Panc1 (cell line): ENCODE measurements around the gene SHISAL1. TPM values are rescaled to one million over a fixed set of nuclear protein-coding genes. Genes with fewer than 3 reads are reported as not detected.

ENCODE experiments used
- ATAC-seq: fragments of 200-7000 bp; cut with Tn5 transposase; 2 replicates; pipeline ENCODE4 v1.9.1; 2020; ENCODE audit warnings: mild to moderate bottlenecking, moderate library complexity
- BruUV-seq: library from RNA; stranded (reverse); fragments of 400-500 nt; replicated peaks from 2 replicates; lab custom pipeline; 2021; lab: Mats Ljungman, UMichigan
- CTCF ChIA-PET: fragments of 300-600 bp; sonication (Branson Sonifier 250); formaldehyde crosslinking; loops from one replicate; lab custom pipeline; 2022; ENCODE audit warnings: antibody characterized with exemption; lab: Charles Lee
- POLR2A ChIA-PET: fragments of 300-600 bp; sonication (Branson Sonifier 250); formaldehyde crosslinking; loops from one replicate; lab custom pipeline; 2022; ENCODE audit warnings: antibody characterized with exemption; lab: Charles Lee
- DNase-seq: peaks from one replicate; pipeline ENCODE4 v3.0.0-alpha.2; 2010; ENCODE audit warnings: low read depth, low spot score
- H3K27ac ChIP-seq: 2 replicates; pipeline ENCODE4 v1.5.1; 2011; ENCODE audit warnings: mild to moderate bottlenecking, low read length, inconsistent platforms
- H3K27me3 ChIP-seq: fragments of 200-500 bp; sonication (Bioruptor generic); 2 replicates; pipeline ENCODE4 v1.6.0; 2014; ENCODE audit warnings: low read length, inconsistent platforms; ENCODE audit not compliant: control insufficient read depth, insufficient read depth
- H3K36me3 ChIP-seq: fragments of 200-500 bp; sonication (Bioruptor generic); 2 replicates; pipeline ENCODE4 v1.5.1; 2014; ENCODE audit warnings: inconsistent platforms, mild to moderate bottlenecking, low read length, moderate library complexity; ENCODE audit not compliant: control insufficient read depth, insufficient read depth
- H3K4me1 ChIP-seq: 2 replicates; pipeline ENCODE4 v1.5.1; 2011; ENCODE audit warnings: inconsistent platforms, mild to moderate bottlenecking, low read length, moderate library complexity; ENCODE audit not compliant: control insufficient read depth, insufficient read depth
- H3K4me3 ChIP-seq, 2 experiments: 2 replicates each; pipeline ENCODE4 v1.5.1; 2011 to 2012; ENCODE audit warnings: low read depth in 2 of 2, low read length in 2 of 2, mild to moderate bottlenecking in 2 of 2, inconsistent platforms in 1 of 2, moderate library complexity in 1 of 2
- H3K9me3 ChIP-seq: fragments of 200-500 bp; sonication (Bioruptor generic); 2 replicates; pipeline ENCODE4 v1.5.1; 2014; ENCODE audit warnings: low read depth, mild to moderate bottlenecking, inconsistent platforms, low read length, moderate library complexity; ENCODE audit not compliant: control insufficient read depth, insufficient read depth
- POLR2AphosphoS5 ChIP-seq: IDR thresholded peaks from 2 replicates; pipeline ENCODE4 v1.6.1; 2012; ENCODE audit warnings: mild to moderate bottlenecking, low read depth, low read length, moderate library complexity
- SIN3A ChIP-seq: IDR thresholded peaks from 2 replicates; pipeline ENCODE4 v1.6.1; 2012; ENCODE audit warnings: low read depth, mild to moderate bottlenecking, low read length, moderate library complexity, borderline replicate concordance; ENCODE audit not compliant: insufficient read depth
- TCF7L2 ChIP-seq: IDR thresholded peaks from 2 replicates; pipeline ENCODE4 v1.6.1; 2011; ENCODE audit warnings: mild to moderate bottlenecking, low read depth, low read length, inconsistent platforms
- in situ Hi-C: cut with HindIII; loops from 2 replicates; pipeline ENCODE4 v1.10.0; 2016; ENCODE audit warnings: low sequenced_read_pairs, low pct_unique_long_range_greater_than_20kb
- intact Hi-C: fragments of 100-400 bp; cut with micrococcal nuclease; formaldehyde crosslinking; loops from one replicate; pipeline ENCODE4 v1.10.0; 2022; ENCODE audit not compliant: unreplicated experiment
- total RNA-seq: library from RNA; stranded (reverse); gene quantifications from one replicate; pipeline ENCODE4 v1.2.1, GENCODE V29; 2021; ENCODE audit not compliant: unreplicated experiment
- TF ChIP-seq, protein P1 (sequence below), 2 experiments: IDR thresholded peaks; 2 replicates each; pipeline ENCODE4 v1.6.1; 2011 to 2012; ENCODE audit warnings: low read depth in 2 of 2, control low read depth in 1 of 2, low read length in 1 of 2, mild to moderate bottlenecking in 1 of 2, moderate library complexity in 1 of 2; ENCODE audit not compliant: insufficient read depth in 1 of 2
- TF ChIP-seq, protein P2 (sequence below): fragments of 450-650 bp; IDR thresholded peaks from 2 replicates; pipeline ENCODE4 v1.5.1; 2017; ENCODE audit warnings: mild to moderate bottlenecking

SHISAL1 gene
- total RNA-seq, 1 experiment from 2014 or later: 1.2 TPM

DNA sequence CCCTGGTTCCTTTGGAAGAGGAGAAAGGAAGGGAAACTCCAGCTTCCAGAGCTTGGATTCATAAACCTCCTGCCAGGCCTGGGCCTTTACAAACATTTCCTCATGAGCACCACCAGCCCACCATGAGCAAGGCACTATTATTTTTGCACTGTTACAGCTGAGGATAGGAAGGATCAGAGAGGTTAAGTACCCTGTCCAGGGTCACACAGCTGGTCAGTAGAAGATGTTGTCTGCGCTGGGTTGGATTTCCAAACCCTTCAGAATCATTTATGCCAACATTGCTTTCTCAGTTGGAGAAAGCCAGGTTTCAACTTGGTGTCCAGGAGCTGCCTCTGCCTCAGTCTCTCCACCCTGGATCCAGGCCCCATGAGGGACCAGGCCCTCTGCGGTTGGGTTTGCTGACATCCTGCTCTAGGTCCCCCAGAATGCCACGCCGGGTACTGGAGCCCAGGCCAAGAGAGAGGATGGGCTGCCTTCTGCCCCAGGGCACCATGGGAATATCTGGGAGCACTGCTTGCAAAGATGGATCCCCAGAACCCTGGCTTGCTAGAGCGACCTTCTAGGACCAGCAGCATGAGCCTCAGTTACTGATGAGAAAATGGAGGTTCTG is 29.7 kb upstream of the SHISAL1 start:
- ChIA-PET CTCF (no interaction called here), POLR2A (no interaction called here)
- no peak overlapping the region for H3K4me3 ChIP-seq
- ATAC-seq: no peak
- H3K9me3 ChIP-seq: no peaks in the 10 kb centered on the region
- peaks cover 4% of the 10 kb centered on the region for H3K4me1 ChIP-seq
- BruUV-seq: no TSS peak
- no peak for DNase-seq
- H3K36me3 ChIP-seq: no peaks in the 10 kb centered on the region
- H3K27me3 ChIP-seq: no peaks in the 10 kb centered on the region; the same call in 1 of the 2 replicates
- intact Hi-C loops (loop anchor here (10.0 kb wide), 1 partner anchor 282 kb away; no protein-coding TSS in a partner anchor), in situ Hi-C loops (no loop called here)
- TF ChIP-seq, protein P1, sequence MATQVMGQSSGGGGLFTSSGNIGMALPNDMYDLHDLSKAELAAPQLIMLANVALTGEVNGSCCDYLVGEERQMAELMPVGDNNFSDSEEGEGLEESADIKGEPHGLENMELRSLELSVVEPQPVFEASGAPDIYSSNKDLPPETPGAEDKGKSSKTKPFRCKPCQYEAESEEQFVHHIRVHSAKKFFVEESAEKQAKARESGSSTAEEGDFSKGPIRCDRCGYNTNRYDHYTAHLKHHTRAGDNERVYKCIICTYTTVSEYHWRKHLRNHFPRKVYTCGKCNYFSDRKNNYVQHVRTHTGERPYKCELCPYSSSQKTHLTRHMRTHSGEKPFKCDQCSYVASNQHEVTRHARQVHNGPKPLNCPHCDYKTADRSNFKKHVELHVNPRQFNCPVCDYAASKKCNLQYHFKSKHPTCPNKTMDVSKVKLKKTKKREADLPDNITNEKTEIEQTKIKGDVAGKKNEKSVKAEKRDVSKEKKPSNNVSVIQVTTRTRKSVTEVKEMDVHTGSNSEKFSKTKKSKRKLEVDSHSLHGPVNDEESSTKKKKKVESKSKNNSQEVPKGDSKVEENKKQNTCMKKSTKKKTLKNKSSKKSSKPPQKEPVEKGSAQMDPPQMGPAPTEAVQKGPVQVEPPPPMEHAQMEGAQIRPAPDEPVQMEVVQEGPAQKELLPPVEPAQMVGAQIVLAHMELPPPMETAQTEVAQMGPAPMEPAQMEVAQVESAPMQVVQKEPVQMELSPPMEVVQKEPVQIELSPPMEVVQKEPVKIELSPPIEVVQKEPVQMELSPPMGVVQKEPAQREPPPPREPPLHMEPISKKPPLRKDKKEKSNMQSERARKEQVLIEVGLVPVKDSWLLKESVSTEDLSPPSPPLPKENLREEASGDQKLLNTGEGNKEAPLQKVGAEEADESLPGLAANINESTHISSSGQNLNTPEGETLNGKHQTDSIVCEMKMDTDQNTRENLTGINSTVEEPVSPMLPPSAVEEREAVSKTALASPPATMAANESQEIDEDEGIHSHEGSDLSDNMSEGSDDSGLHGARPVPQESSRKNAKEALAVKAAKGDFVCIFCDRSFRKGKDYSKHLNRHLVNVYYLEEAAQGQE (IDR thresholded peaks at IDR 0.05; ENCODE audit: insufficient read depth in 1 of 2, low read depth in 2 of 2, low read length in 1 of 2): no peak
- no peak for TF ChIP-seq POLR2AphosphoS5
- TF ChIP-seq SIN3A: no peak
- TF ChIP-seq, protein P2, sequence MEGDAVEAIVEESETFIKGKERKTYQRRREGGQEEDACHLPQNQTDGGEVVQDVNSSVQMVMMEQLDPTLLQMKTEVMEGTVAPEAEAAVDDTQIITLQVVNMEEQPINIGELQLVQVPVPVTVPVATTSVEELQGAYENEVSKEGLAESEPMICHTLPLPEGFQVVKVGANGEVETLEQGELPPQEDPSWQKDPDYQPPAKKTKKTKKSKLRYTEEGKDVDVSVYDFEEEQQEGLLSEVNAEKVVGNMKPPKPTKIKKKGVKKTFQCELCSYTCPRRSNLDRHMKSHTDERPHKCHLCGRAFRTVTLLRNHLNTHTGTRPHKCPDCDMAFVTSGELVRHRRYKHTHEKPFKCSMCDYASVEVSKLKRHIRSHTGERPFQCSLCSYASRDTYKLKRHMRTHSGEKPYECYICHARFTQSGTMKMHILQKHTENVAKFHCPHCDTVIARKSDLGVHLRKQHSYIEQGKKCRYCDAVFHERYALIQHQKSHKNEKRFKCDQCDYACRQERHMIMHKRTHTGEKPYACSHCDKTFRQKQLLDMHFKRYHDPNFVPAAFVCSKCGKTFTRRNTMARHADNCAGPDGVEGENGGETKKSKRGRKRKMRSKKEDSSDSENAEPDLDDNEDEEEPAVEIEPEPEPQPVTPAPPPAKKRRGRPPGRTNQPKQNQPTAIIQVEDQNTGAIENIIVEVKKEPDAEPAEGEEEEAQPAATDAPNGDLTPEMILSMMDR: no peak
- TF ChIP-seq TCF7L2: no peak
- no peak overlapping the region; the same call in 1 of the 2 replicates for H3K27ac ChIP-seq

DNA sequence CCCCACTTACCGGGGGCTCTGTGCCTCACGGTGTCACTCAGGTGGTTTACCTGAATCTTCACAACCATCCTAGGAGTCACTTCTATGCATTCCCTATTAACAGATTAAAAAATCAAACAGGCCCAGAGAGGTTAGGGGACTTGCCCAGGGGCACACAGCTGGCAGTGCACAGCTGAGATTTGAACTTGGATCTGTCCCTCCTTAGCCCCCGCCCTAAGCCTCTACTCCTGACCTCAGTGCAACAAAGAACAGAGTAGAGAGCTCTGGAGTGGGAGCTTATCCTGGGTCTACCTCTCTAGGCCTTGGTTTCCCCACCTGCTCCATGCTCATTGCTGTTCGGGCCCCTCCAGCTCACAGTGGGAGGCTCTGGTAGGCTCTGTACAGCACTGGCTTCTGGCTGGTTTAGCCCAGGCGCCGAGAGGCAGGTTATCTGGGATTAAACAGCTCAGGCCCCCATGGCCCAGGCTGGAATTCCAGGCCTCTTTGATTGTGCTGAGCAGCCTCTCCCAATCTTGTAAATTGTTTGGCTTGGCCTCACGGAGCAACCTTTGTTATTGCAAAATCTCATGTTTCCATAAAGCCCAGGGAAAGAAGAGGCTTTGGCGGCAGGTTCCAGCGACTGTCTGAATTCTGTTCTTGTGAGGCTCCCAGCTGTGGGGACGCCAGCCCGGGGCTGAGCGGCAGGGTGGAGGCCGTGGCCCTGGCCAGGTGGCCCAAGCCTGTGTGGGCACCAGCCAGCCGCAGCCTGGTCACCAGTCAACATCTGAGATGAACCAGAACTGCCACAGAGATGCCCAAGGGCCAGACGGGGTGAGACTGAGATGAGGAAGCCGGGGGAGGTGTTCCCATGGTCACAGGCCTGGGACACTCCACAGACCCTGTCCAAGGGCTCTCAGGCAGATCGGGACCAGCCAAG is 28.9 kb upstream of the SHISAL1 start:
- intact Hi-C loops: loop anchor here (10.0 kb wide), 1 partner anchor 283 kb away; no protein-coding TSS in a partner anchor
- H3K36me3 ChIP-seq: no peaks in the 10 kb centered on the region
- ATAC-seq (peak; percentile 55; the same call in 1 of the 2 replicates), DNase-seq (no peak)
- TF ChIP-seq TCF7L2: peak; percentile 65; the same call in 1 of the 2 replicates
- TF ChIP-seq, protein P1 (IDR thresholded peaks at IDR 0.05; ENCODE audit: insufficient read depth in 1 of 2, low read depth in 2 of 2, low read length in 1 of 2): no peak
- H3K4me1 ChIP-seq: peaks cover 4% of the 10 kb centered on the region
- H3K9me3 ChIP-seq: no peaks in the 10 kb centered on the region
- H3K4me3 ChIP-seq: no peak overlapping the region
- BruUV-seq: no TSS peak
- in situ Hi-C loops: no loop called here
- ChIA-PET POLR2A (no interaction called here), CTCF (no interaction called here)
- no peak overlapping the region; the same call in 1 of the 2 replicates for H3K27ac ChIP-seq
- no peaks in the 10 kb centered on the region; the same call in 1 of the 2 replicates for H3K27me3 ChIP-seq
